Vagina (tissue), 2 donors: ENCODE results near the gene FAM177B. TPM values are rescaled to one million over a fixed set of nuclear protein-coding genes. Genes with fewer than 3 reads are reported as not detected.

ENCODE experiments used
- DNase-seq, 2 donors: peaks; one replicate each; pipeline ENCODE4 v3.0.0-alpha.2; 2017; ENCODE audit errors: extremely low spot score in 2 of 2
- H3K27ac ChIP-seq: fragments of 200-600 bp; sonication (generic); one replicate; pipeline ENCODE4 v1.5.1; 2019
- H3K27me3 ChIP-seq: fragments of 200-600 bp; sonication (generic); one replicate; pipeline ENCODE4 v1.5.1; 2019
- H3K36me3 ChIP-seq, 2 donors: fragments of 200-600 bp; sonication (generic); one replicate each; pipeline ENCODE4 v1.5.1; 2017 to 2019
- H3K4me1 ChIP-seq: fragments of 200-600 bp; sonication (generic); one replicate; pipeline ENCODE4 v1.5.1; 2019
- H3K4me3 ChIP-seq, 2 donors: fragments of 200-600 bp; sonication (generic); 1 replicate in 1 of 2; 2 replicates in 1 of 2; pipeline ENCODE4 v1.5.1; 2016 to 2019
- H3K9me3 ChIP-seq: fragments of 200-600 bp; sonication (generic); one replicate; pipeline ENCODE4 v1.5.1; 2019
- CTCF ChIP-seq, 3 experiments: fragments of 450-650 bp in 2 of 3; fragments of 200-600 bp in 1 of 3; sonication (generic) in 1 of 3; IDR thresholded peaks; one replicate each; pipeline ENCODE4 v1.5.1; 2017 to 2019; ENCODE audit warnings: antibody characterized with exemption in 3 of 3, mild to moderate bottlenecking in 2 of 3, moderate library complexity in 2 of 3
- POLR2A ChIP-seq, 2 donors: fragments of 450-650 bp; IDR thresholded peaks; one replicate each; pipeline ENCODE4 v1.6.1; 2017; ENCODE audit warnings: antibody characterized with exemption in 2 of 2, mild to moderate bottlenecking in 2 of 2, moderate library complexity in 2 of 2
- POLR2AphosphoS5 ChIP-seq, 2 donors: sonication (generic); formaldehyde crosslinking; IDR thresholded peaks; one replicate each; pipeline ENCODE4 v1.9.0; 2017; ENCODE audit warnings: antibody characterized with exemption in 2 of 2, mild to moderate bottlenecking in 2 of 2, low read depth in 1 of 2; ENCODE audit not compliant: insufficient read depth in 1 of 2
- intact Hi-C: fragments of 100-400 bp; cut with DNase I; formaldehyde crosslinking; loops from one replicate; pipeline ENCODE4 v1.15.1; 2023
- total RNA-seq: library from RNA; depleted of rRNA; stranded (reverse); fragments of >200 nt; gene quantifications from one replicate; pipeline ENCODE4 v1.2.3, GENCODE V29; 2016

FAM177B gene
- total RNA-seq, 1 donor from 2014 or later: not detected

GRCh38 chr1:222798116-222798515 lies 61.1 kb downstream of the FAM177B start:
- Histone ChIP-seq H3K27ac (no peak overlapping the region), H3K4me1 (no peaks in the 10 kb centered on the region), H3K4me3 (no peak overlapping the region), H3K9me3 (no peaks in the 10 kb centered on the region), H3K36me3 (no peaks in the 10 kb centered on the region), H3K27me3 (no peaks in the 10 kb centered on the region)
- intact Hi-C loops: no loop called here
- no peak for TF ChIP-seq POLR2A (IDR thresholded peaks at IDR 0.05)
- TF ChIP-seq CTCF (IDR thresholded peaks at IDR 0.05): no peak
- TF ChIP-seq POLR2AphosphoS5 (IDR thresholded peaks at IDR 0.05; ENCODE audit: insufficient read depth in 1 of 2, low read depth in 1 of 2): peak in 1 of 2 donors; percentile 17
- DNase-seq: no peak

GRCh38 chr1:222798975-222799374 lies 62.0 kb downstream of the FAM177B start:
- H3K4me3 ChIP-seq: no peak overlapping the region
- H3K27me3 ChIP-seq: no peaks in the 10 kb centered on the region
- H3K9me3 ChIP-seq: no peaks in the 10 kb centered on the region
- intact Hi-C loops: no loop called here
- TF ChIP-seq POLR2A (IDR thresholded peaks at IDR 0.05) (no peak), CTCF (IDR thresholded peaks at IDR 0.05) (no peak), POLR2AphosphoS5 (IDR thresholded peaks at IDR 0.05; ENCODE audit: insufficient read depth in 1 of 2, low read depth in 1 of 2) (no peak)
- no peaks in the 10 kb centered on the region for H3K4me1 ChIP-seq
- no peaks in the 10 kb centered on the region for H3K36me3 ChIP-seq
- no peak overlapping the region for H3K27ac ChIP-seq
- DNase-seq: no peak

Other genes with a start within 250 kb of the FAM177B start
- not detected for gene HHIPL2, start 189.1 kb upstream of the FAM177B start, total RNA-seq
- gene TAF1A, start 147.3 kb upstream of the FAM177B start, total RNA-seq: 2.0 TPM
- 24.3 TPM for gene MIA3, start 119.1 kb upstream of the FAM177B start, total RNA-seq
- 49.6 TPM for gene AIDA, start 24.7 kb upstream of the FAM177B start, total RNA-seq
- 26.0 TPM for gene BROX, start 24.6 kb upstream of the FAM177B start, total RNA-seq
- 8.3 TPM for gene DISP1, start 77.8 kb downstream of the FAM177B start, total RNA-seq